Activated CD8-positive, alpha-beta memory T cell treated with anti-CD3 and anti-CD28 coated beads for 4 hours (primary cell): ENCODE results near the gene PAPPA2.

Experiments used
- DNase-seq, 2 donors: peaks; one replicate each; pipeline ENCODE4 v3.0.0-alpha.2; 2020; ENCODE audit warnings: low read depth in 2 of 2

PAPPA2 gene

DNA sequence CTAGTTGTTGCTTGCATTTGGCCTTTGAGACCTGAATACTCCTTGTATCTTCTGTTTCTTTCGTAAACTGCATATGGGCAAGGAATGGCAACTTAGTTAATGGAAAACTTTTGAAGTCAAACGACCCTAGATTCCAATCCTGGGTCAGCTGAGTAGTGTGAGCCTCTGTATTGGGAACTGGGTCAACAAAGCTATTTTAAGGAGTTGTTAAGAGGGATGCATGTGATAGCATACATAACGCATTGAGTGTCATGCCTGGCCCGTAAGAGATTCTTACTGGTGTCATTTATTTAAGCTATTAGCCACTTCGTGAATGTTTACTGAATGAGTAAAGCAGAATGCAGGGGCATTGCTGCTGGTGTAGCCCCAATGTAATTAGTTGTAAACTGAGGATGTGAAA lies 340.1 kb downstream of the PAPPA2 start:
- DNase-seq, result no peak

DNA sequence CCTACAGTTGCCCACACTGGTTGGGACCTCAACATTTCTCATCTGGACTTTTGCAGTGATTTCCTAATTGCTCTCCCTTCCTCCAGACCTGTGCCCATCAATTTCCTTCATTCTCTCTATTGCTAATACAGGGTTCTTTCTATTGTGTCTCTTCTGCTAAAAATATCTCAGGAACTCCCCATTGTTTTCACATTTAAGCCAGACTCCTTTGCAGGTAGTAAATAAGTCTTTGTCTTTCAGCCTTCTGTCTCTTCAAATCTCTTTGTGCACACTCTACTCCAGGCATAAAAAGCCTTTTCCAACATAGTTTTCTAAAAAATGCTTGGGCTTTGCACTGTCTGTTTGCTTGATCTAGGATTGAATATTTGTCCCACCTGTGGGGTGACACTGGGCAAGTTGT lies 340.6 kb downstream of the PAPPA2 start:
- DNase-seq, result no peak

- DNase-seq, result no peak
Observed at GRCh38 chr1:176809292-176809691, 346.3 kb downstream of the PAPPA2 start.

GRCh38 chr1:176811511-176812288 lies 348.7 kb downstream of the PAPPA2 start:
- DNase-seq, result no peak

DNA sequence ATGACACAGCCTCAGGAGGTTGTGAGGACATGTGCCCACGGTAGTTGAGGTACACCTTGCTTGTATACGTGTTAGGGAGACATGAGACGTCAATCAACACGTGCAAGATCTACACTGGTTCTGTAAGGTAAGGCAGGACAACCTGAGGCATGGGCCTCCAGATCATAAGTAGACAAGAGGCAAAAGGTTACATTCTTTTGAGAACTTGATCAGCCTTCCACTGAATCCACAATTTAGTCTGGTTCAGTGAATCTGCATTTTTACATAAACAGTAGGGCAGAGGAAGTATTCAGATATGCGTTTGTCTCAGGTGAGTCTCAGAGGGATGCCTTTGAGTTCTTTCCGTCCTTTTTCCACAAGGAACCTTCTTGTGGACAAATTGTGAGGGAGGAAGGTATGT lies 352.6 kb downstream of the PAPPA2 start:
- DNase-seq, result no peak

- DNase-seq, result no peak
Observed at GRCh38 chr1:176816232-176816631, 353.3 kb downstream of the PAPPA2 start.

GRCh38 chr1:176820391-176821031 lies 357.5 kb downstream of the PAPPA2 start:
- no peak for DNase-seq

DNA sequence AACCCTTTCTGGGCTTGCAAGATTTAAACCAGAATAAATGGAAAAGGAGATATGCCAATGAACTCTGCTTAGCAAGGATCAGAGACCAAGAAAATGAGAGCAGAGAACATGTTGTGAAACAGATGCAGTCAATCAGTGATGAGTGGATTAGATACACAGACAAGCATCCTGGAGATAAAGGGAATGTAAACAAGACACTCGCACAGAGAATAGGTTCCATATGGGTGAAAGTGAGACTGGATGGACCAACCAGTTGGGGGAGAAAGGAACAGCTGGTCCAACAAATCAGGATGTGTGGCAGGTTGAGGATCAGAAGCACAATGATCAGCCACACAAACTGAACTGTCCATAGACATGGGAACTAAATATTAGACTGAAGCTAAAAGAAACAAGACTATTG lies 363.3 kb downstream of the PAPPA2 start:
- no peak for DNase-seq

DNA sequence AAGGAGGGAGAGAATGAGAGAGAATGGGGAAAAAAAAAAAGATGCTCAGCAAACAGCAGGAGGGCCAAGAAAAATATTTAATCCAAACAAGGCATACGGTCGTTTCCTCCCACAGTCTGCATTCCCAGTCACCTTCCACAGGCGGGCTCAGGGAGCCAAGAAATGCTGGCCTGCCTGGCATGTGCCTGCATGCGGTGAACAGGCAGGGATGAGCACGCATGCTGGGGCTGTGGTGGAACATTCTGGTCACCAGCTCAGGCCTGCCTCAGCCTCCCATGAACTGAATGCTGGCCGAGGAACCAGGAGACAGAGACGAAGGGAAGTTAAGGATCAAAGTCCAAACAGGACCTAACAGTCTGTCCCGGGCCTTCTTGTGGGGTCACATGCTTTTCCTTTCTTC lies 366.3 kb downstream of the PAPPA2 start:
- DNase-seq, result no peak

- no peak for DNase-seq
Observed at GRCh38 chr1:176831150-176831549, 368.2 kb downstream of the PAPPA2 start.

DNA sequence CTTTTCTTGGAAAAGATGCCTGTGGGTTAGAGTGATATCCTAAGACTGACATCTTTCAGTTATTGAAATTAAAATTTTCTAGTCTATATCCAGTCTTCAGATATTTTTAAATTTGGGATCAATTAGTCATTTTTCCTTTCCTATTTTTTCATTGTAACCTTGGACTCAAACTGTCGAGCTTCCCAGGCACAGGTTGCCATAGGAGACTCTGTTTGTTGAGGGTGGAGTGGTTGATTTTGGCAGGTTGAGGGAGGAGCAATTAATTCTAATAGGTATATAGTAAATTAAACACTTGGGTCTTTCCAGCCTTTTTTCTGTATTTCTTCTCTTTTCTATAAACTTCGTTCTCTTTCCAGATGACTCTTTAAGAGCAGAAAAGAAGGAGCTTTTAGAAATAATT lies 374.7 kb downstream of the PAPPA2 start:
- DNase-seq, result no peak

DNA sequence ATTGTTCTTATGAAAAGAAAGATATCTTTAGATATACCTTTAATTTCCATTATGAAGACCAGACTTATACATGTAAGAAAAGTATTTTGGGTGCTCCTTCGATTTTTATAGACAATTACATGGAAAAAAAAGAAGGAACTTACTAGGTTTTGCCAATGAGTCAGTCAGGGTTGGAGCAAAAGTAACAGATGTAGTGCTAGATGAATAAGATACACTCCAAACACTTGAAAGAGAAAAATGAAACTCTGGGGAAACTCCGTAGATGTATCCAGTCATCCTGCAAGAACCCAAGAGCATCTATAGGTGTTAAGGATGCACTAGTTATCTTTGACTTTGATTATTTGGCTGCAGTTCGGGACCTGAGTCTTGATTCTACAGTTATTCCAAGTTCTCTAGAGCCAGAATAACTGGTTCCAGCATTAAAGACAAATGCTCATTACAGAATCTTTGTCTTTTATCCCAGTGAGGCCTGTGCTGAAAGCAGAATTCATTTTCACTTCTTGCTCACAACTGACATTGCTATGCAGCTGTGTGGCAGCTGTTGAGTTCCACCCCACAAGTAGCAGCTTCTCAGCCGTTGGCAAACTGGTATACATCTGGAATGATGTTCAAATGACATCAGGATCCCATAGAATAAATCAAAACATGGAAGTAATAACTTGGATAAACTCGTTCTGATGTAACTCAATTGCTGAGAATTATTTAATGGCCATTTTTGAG lies 375.5 kb downstream of the PAPPA2 start:
- DNase-seq, result no peak

DNA sequence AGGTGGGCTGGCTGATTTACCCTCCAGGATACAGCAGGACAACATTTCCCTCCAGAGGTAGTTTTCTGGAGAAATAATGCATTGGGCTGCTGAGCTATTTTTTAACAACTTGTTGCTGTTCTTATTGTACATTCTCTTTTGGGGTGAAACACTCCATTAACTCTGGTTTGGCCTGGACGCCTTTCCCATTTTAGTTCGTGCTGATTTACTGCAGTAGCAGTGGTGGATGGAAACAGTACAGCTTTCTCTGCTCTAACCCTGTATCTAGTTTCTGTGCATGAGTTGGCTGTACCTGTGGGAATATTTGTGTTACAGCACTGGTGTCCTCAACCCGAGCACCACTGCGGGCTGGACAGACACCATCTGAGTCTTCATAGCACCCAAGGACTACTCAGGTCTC lies 376.2 kb downstream of the PAPPA2 start:
- no peak for DNase-seq

- no peak for DNase-seq
Observed at GRCh38 chr1:176841238-176841637, 378.3 kb downstream of the PAPPA2 start.

DNA sequence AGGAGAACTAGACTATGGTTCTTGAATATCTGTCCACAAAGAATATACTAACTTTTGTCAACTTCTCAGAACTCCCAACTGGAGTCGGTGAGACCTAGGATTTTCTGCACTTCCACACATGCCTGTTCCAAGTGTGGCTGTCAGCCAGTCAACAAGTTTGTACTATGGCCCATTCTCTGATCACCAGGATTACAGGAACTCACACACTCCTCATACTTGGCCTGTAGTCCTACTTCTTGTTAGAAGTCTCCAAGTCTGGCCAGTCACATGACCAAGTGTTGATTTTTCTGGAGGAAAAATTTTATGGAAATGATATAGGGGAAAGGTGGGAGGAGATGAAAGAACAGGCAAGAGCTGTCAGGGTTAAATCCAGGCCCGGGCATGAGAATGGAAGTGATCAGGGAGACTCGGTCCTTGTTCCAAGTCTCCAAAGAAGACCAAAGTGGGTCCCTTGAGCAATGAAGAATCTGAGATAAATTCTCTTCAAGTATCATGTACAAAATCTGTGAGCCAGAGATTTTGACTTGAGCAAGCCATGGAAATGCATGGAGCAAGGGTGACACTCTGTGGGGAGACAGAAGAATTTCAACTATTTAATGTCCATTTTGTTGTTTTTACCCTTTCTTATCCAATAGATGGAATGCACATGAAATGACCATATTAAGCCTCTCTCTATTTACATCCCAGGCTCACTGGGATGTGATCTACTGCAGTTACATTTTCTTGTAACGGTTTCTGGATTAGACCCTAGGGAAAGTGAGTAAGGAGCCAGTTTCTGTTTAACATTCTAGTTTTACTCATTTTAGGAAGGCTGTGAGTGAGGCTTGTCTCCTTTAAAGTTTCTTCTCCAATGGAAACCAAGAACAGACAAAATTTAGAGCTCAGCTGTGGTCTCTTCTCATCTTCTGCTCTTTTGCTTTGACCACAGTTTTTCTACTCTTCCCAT lies 380.6 kb downstream of the PAPPA2 start:
- no peak for DNase-seq

DNA sequence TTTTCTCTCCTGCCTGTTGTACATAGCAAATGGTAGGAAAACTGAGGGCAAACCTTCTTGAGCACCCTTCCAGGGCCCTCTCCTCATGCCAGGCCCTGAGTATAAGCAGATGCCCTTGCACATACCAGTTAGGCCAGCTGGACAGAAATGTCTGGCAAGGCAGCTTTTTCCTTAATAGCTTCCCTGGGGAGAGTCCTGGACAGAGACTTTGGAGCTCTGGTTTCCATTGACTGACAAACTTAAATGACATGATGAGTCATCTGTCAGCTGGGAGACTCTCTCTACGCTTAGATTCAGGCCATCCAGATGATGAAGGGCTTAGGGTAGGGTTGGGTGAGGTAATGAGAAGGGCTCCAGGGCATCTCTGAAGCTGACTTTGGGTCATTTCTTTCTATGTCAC lies 384.1 kb downstream of the PAPPA2 start:
- no peak for DNase-seq

GRCh38 chr1:176849281-176849680 lies 386.3 kb downstream of the PAPPA2 start:
- DNase-seq, result no peak

DNA sequence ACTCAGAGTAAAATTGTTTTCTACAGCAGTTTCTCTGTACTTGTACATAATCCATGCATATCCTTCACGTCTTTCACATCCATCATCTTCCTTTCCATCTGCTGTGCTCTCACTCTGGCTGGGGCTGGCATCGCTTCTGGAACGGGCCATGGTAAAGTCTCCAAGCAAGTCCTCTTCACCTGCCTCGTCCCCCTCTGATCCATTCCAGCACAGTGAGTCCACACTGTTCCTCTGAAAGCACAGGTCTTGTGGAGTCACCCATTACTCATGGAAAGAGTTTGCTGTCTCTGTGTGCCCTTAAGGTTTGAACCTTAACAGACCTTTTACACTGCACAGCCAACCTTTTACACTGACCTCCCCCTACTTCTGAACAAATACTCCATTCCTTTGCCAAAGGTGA lies 387.9 kb downstream of the PAPPA2 start:
- no peak for DNase-seq

DNA sequence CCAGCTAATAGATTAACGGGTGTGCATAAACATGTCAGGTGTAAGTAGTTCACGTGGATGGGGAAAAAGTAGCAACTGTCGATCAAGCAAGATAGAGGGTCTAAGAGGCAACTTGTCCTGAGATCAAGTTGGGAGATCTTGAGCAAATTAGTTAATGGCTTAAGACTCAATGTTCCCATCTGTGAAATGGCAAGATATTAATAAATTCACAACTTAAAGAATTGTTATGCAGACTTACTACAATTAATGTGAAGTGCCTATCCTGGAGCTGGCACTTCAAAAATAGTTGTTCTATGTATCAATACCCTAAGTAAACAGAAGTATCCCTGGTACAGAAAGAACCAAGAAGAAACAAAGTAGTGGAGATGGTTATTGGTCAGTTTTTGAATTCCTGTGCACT lies 389.1 kb downstream of the PAPPA2 start:
- no peak for DNase-seq

- no peak for DNase-seq
Observed at GRCh38 chr1:176853503-176853902, 390.5 kb downstream of the PAPPA2 start.

DNA sequence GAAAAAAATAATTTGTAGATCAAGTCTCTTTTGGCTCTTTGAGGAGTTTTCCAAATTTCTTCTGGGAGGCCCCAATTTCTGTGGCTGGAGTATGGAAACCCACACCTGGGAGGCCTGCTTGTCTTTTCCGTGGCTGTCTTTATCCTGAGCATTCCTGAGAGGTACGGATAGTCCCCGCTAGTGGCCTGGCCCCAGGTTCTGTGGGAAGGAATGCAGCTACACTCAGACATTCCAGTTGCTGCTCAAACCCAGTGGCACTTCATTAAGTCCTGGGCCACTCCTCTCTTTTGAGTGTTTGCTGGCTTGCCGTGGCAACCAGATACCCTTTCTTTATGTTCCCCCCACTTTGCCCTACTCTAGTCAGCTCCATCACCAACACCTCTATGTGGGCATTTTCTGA lies 391.1 kb downstream of the PAPPA2 start:
- no peak for DNase-seq
